H1 (cell line): ENCODE measurements around the gene RTN4IP1. TPM values are rescaled to one million over a fixed set of nuclear protein-coding genes. Genes with fewer than 3 reads are reported as not detected.
A peak's percentile ranks its signal among the peaks of the same experiment; 100 is the strongest.
"Not testable (repeated sequence)": the region's sequence is repeated elsewhere in the genome, so short reads cannot be mapped to it uniquely, and the experiment has no call there.

ENCODE experiments used
- CTCF ChIA-PET: fragments of 300-600 bp; sonication (Branson Sonifier 250); formaldehyde crosslinking; loops from one replicate; lab custom pipeline; 2021; ENCODE audit not compliant: partially characterized antibody; lab: Charles Lee
- POLR2A ChIA-PET: fragments of 300-600 bp; sonication (Branson Sonifier 250); formaldehyde crosslinking; loops from one replicate; lab custom pipeline; 2021; ENCODE audit warnings: inconsistent platforms; ENCODE audit not compliant: partially characterized antibody; lab: Charles Lee
- DNase-seq, 2 experiments: peaks; one replicate each; pipeline versions ENCODE4 v3.0.0 to v3.0.0-alpha.2; 2010 to 2022; ENCODE audit warnings: low spot score in 2 of 2, low read depth in 1 of 2, mixed read lengths in 1 of 2
- FAIRE-seq: peaks from 2 replicates; lab custom pipeline; 2011; peaks lifted over from hg19 to GRCh38; lab: Jason Lieb, UNC
- H2AFZ ChIP-seq: 2 replicates; pipeline ENCODE4 v1.8.1; 2012; ENCODE audit warnings: low read length, inconsistent platforms
- H2AK5ac ChIP-seq: 2 replicates; pipeline ENCODE4 v1.6.1; 2013; ENCODE audit warnings: low read depth, low read length
- H2BK120ac ChIP-seq: replicated peaks from 2 replicates; pipeline ENCODE3; 2013; ENCODE audit warnings: low read depth, low read length, inconsistent platforms
- H2BK12ac ChIP-seq: 2 replicates; pipeline ENCODE4 v1.6.1; 2013; ENCODE audit warnings: low read depth, low read length
- H2BK15ac ChIP-seq: 2 replicates; pipeline ENCODE4 v1.6.1; 2013; ENCODE audit warnings: low read length
- H2BK20ac ChIP-seq: 2 replicates; pipeline ENCODE4 v1.6.1; 2013; ENCODE audit warnings: low read length
- H2BK5ac ChIP-seq: 2 replicates; pipeline ENCODE4 v1.6.1; 2013; ENCODE audit warnings: low read depth, low read length
- H3K14ac ChIP-seq: 2 replicates; pipeline ENCODE4 v1.6.1; 2013; ENCODE audit warnings: inconsistent platforms; ENCODE audit not compliant: insufficient read length
- H3K18ac ChIP-seq: 2 replicates; pipeline ENCODE4 v1.6.1; 2013; ENCODE audit warnings: low read length; ENCODE audit errors: extremely low read depth
- H3K23ac ChIP-seq: 2 replicates; pipeline ENCODE4 v1.6.1; 2013; ENCODE audit warnings: inconsistent platforms; ENCODE audit not compliant: insufficient read length
- H3K23me2 ChIP-seq: 2 replicates; pipeline ENCODE4 v1.6.1; 2013; ENCODE audit warnings: low read depth, low read length
- H3K27ac ChIP-seq: 2 replicates; pipeline ENCODE4 v1.6.1; 2011; ENCODE audit warnings: low read depth, low read length, inconsistent platforms
- H3K27me3 ChIP-seq, 4 experiments: replicated peaks in 1 of 4; 1 replicate in 1 of 4; 2 replicates in 3 of 4; pipeline versions ENCODE4 v1.6.1 to v1.8.1; 2011 to 2013; ENCODE audit warnings: low read length in 3 of 4, mild to moderate bottlenecking in 3 of 4, inconsistent platforms in 2 of 4, mixed read lengths in 2 of 4, moderate library complexity in 1 of 4; ENCODE audit not compliant: control insufficient read depth in 3 of 4, insufficient read depth in 3 of 4; ENCODE audit errors: extremely low read depth in 1 of 4
- H3K36me3 ChIP-seq, 4 experiments: 2 replicates each; pipeline versions ENCODE4 v1.6.1 to v1.8.1; 2011 to 2013; ENCODE audit warnings: mild to moderate bottlenecking in 4 of 4, low read length in 3 of 4, moderate library complexity in 2 of 4, control low read depth in 1 of 4, inconsistent platforms in 1 of 4; ENCODE audit not compliant: insufficient read depth in 4 of 4, control insufficient read depth in 2 of 4
- H3K4ac ChIP-seq: replicated peaks from 2 replicates; pipeline ENCODE3; 2013; ENCODE audit warnings: low read length, low read depth, mixed read lengths, inconsistent platforms; ENCODE audit not compliant: insufficient read length
- H3K4me1 ChIP-seq, 4 experiments: replicated peaks in 1 of 4; 1 replicate in 1 of 4; 2 replicates in 3 of 4; pipeline versions ENCODE4 v1.6.1 to v1.8.1; 2011 to 2013; ENCODE audit warnings: low read length in 3 of 4, inconsistent platforms in 2 of 4, mixed read lengths in 1 of 4; ENCODE audit not compliant: insufficient read depth in 4 of 4, control insufficient read depth in 3 of 4
- H3K4me2 ChIP-seq, 2 experiments: 2 replicates each; pipeline versions ENCODE4 v1.6.1 to v1.8.1; 2011 to 2013; ENCODE audit warnings: low read depth in 2 of 2, low read length in 2 of 2, control low read depth in 1 of 2, inconsistent platforms in 1 of 2, mild to moderate bottlenecking in 1 of 2; ENCODE audit not compliant: insufficient read depth in 1 of 2
- H3K4me3 ChIP-seq, 4 experiments: fragments of 200-600, 300-600 bp in 1 of 4; sonication (generic), shearing (Covaris generic), sonication (Bioruptor Twin) in 1 of 4; 2 replicates each; pipeline versions ENCODE4 v1.5.1 to v1.8.1; 2011 to 2016; ENCODE audit warnings: low read length in 4 of 4, low read depth in 3 of 4, control low read depth in 2 of 4, inconsistent platforms in 2 of 4, mild to moderate bottlenecking in 2 of 4, mixed read lengths in 1 of 4, moderate library complexity in 1 of 4; ENCODE audit not compliant: insufficient read depth in 2 of 4; ENCODE audit errors: extremely low read depth in 1 of 4
- H3K56ac ChIP-seq: replicated peaks from 2 replicates; pipeline ENCODE3; 2013; ENCODE audit warnings: low read depth, mild to moderate bottlenecking, mixed read lengths, low read length, inconsistent platforms; ENCODE audit not compliant: insufficient read length
- H3K79me1 ChIP-seq: 2 replicates; pipeline ENCODE4 v1.6.1; 2013; ENCODE audit warnings: low read depth, low read length, control low read depth
- H3K79me2 ChIP-seq, 2 experiments: 2 replicates each; pipeline versions ENCODE4 v1.6.1 to v1.8.1; 2012 to 2013; ENCODE audit warnings: low read length in 2 of 2, mild to moderate bottlenecking in 2 of 2, inconsistent platforms in 1 of 2; ENCODE audit not compliant: insufficient read depth in 2 of 2, control insufficient read depth in 1 of 2
- H3K9ac ChIP-seq, 4 experiments: replicated peaks in 1 of 4; 1 replicate in 1 of 4; 2 replicates in 3 of 4; pipeline versions ENCODE4 v1.6.1 to v1.8.1; 2011 to 2013; ENCODE audit warnings: low read depth in 3 of 4, low read length in 3 of 4, control low read depth in 2 of 4, mild to moderate bottlenecking in 2 of 4, moderate library complexity in 2 of 4, inconsistent platforms in 1 of 4; ENCODE audit errors: extremely low read depth in 1 of 4
- H3K9me3 ChIP-seq, 2 experiments: 2 replicates each; pipeline versions ENCODE4 v1.6.1 to v1.8.1; 2012 to 2013; ENCODE audit warnings: mild to moderate bottlenecking in 2 of 2, moderate library complexity in 2 of 2, control low read depth in 1 of 2, inconsistent platforms in 1 of 2, low read depth in 1 of 2, low read length in 1 of 2, mixed read lengths in 1 of 2; ENCODE audit not compliant: insufficient read depth in 2 of 2
- H4K20me1 ChIP-seq, 2 experiments: replicated peaks in 1 of 2; 2 replicates each; pipeline versions ENCODE3 to v1.8.1; 2011 to 2013; ENCODE audit warnings: inconsistent platforms in 2 of 2, low read length in 2 of 2, mild to moderate bottlenecking in 1 of 2; ENCODE audit not compliant: insufficient read depth in 2 of 2, control insufficient read depth in 1 of 2
- H4K5ac ChIP-seq: 2 replicates; pipeline ENCODE4 v1.6.1; 2013; ENCODE audit warnings: low read length, low read depth, mixed read lengths, inconsistent platforms; ENCODE audit not compliant: insufficient read length
- H4K8ac ChIP-seq: 2 replicates; pipeline ENCODE4 v1.8.0; 2013; ENCODE audit warnings: mild to moderate bottlenecking, moderate library complexity, low read length, inconsistent platforms; ENCODE audit not compliant: insufficient read depth; ENCODE audit errors: extremely low read depth
- H4K91ac ChIP-seq: replicated peaks from 2 replicates; pipeline ENCODE3; 2013; ENCODE audit warnings: low read length, mixed read lengths, inconsistent platforms; ENCODE audit not compliant: insufficient read length
- WGBS, 2 experiments: shearing (Covaris generic) in 1 of 2; methylation state at CpG; one replicate each; pipeline versions ENCODE4 v1.1.6 to v1.1.7; 2013 to 2015; ENCODE audit warnings: low lambda C conversion rate in 2 of 2, mixed read lengths in 2 of 2, inconsistent platforms in 1 of 2, low coverage in 1 of 2, missing lambda C conversion rate in 1 of 2; ENCODE audit not compliant: insufficient replicate concordance in 2 of 2, insufficient coverage in 1 of 2, insufficient read length in 1 of 2; ENCODE audit errors: extremely low coverage in 1 of 2, missing lambda C conversion rate in 1 of 2; 5-methylcytosine and 5-hydroxymethylcytosine counted together
- polyA plus RNA-seq, 7 experiments: library from polyadenylated mRNA; depleted of rRNA in 3 of 7; stranded (reverse) in 5 of 7; unstranded in 2 of 7; fragments of >200 nt in 5 of 7; fragments of 200-250 nt in 2 of 7; gene quantifications; 1 replicate in 5 of 7; 2 replicates in 1 of 7; 4 replicates in 1 of 7; pipeline versions ENCODE4 v1.2.1 to v1.2.3, GENCODE V29; 2011 to 2013; ENCODE audit warnings: missing spikeins in 2 of 7, mixed read lengths in 2 of 7
- total RNA-seq: library from RNA; stranded (reverse); fragmentation: NEBNext Ultra II Directional; extraction: Animal tissue kit (Norgen Biotek cat#: 25700); gene quantifications from 2 replicates; pipeline ENCODE4 v1.2.1, GENCODE V29; 2021

The RTN4IP1 gene
- total and polyA plus RNA-seq, 2 of the 8 experiments (the other 6 are each of a cell fraction or from before 2014, with no cell fraction given), result 14.6 to 19.5 TPM

- not testable (repeated sequence) for H2AK5ac ChIP-seq, H2BK15ac ChIP-seq, H3K9ac ChIP-seq, H3K23me2 ChIP-seq, H2BK12ac ChIP-seq, H3K27me3 ChIP-seq, H2AFZ ChIP-seq, H3K36me3 ChIP-seq, H3K79me1 ChIP-seq, H3K4me1 ChIP-seq, H3K4ac ChIP-seq, H2BK5ac ChIP-seq, DNase-seq, H3K9me3 ChIP-seq, H3K4me3 ChIP-seq, H2BK120ac ChIP-seq, H3K18ac ChIP-seq, H3K27ac ChIP-seq, H4K91ac ChIP-seq, H4K20me1 ChIP-seq, H2BK20ac ChIP-seq, H3K56ac ChIP-seq, H4K5ac ChIP-seq, H3K23ac ChIP-seq, FAIRE-seq, H3K14ac ChIP-seq, H4K8ac ChIP-seq
- WGBS, 2 experiments, result 92% methylated on average over 15 of the region's 16 CpGs; no CpG with 5 or more reads in 1 of the 2 experiments
- H3K4me2 ChIP-seq, result peak overlapping the region in 1 of 2 experiments; percentile 81; a peak in 2 of 4 replicates
- POLR2A ChIA-PET, result interaction anchor here (0.9 to 1.6 kb wide), 6 partner anchors 7 to 352 kb away, joined by 3 to 7 read pairs (median 3); no protein-coding TSS in a partner anchor
- CTCF ChIA-PET, result interaction anchor here (1.2 to 1.5 kb wide), 4 partner anchors 10 to 370 kb away, joined by 4 to 6 read pairs (median 4); no protein-coding TSS in a partner anchor
- peaks cover 8 to 38% of the 10 kb centered on the region in 2 experiments for H3K79me2 ChIP-seq
These were observed 1.5 kb downstream of the RTN4IP1 start for GRCh38 chr6:106627760-106628159.
